HepG2 (cell line): ENCODE measurements around the gene RABL6. TPM values are rescaled to one million over a fixed set of nuclear protein-coding genes. Genes with fewer than 3 reads are reported as not detected.

Experiments used
- CENPBD1 ChIP-seq: sonication (generic); formaldehyde crosslinking; IDR thresholded peaks from 2 replicates; pipeline ENCODE4 v1.8.0; 2022; ENCODE audit warnings: missing genetic modification reagents, low read depth, mild to moderate bottlenecking, borderline replicate concordance
- CSRNP2 ChIP-seq: sonication (generic); formaldehyde crosslinking; conservative IDR thresholded peaks from 2 replicates; pipeline ENCODE4 v1.8.0; 2022; ENCODE audit warnings: low read depth, missing genetic modification reagents
- EP300 ChIP-seq, 3 experiments: sonication (generic) in 1 of 3; formaldehyde crosslinking in 1 of 3; IDR thresholded peaks; 2 replicates each; pipeline versions ENCODE4 v1.5.1 to v1.6.1; 2011 to 2020; ENCODE audit warnings: low read depth in 2 of 3, low read length in 2 of 3, borderline replicate concordance in 1 of 3, improper control_type of control experiment in 1 of 3, mild to moderate bottlenecking in 1 of 3, missing genetic modification reagents in 1 of 3, moderate library complexity in 1 of 3
- HNRNPLL ChIP-seq: fragments of 200-400 bp; formaldehyde crosslinking; IDR thresholded peaks from 2 replicates; pipeline ENCODE4 v1.6.1; 2017; ENCODE audit warnings: mild to moderate bottlenecking, low read depth, low read length; ENCODE audit not compliant: poor library complexity, severe bottlenecking
- JDP2 ChIP-seq: sonication (generic); formaldehyde crosslinking; IDR thresholded peaks from 2 replicates; pipeline ENCODE4 v1.8.1; 2022; ENCODE audit warnings: missing genetic modification reagents, borderline replicate concordance
- PITX1 ChIP-seq: sonication (generic); formaldehyde crosslinking; IDR thresholded peaks from 2 replicates; pipeline ENCODE4 v1.5.1; 2020; ENCODE audit warnings: mild to moderate bottlenecking, missing genetic modification reagents
- SMC3 ChIP-seq: IDR thresholded peaks from 2 replicates; pipeline ENCODE4 v1.6.1; 2011; ENCODE audit warnings: low read length, improper control_type of control experiment
- TEAD2 ChIP-seq: sonication (generic); formaldehyde crosslinking; IDR thresholded peaks from 2 replicates; pipeline ENCODE4 v1.9.0; 2021; ENCODE audit warnings: missing genetic modification reagents
- ZFP90 ChIP-seq: sonication (generic); formaldehyde crosslinking; IDR thresholded peaks from 2 replicates; pipeline ENCODE4 v1.8.0; 2022; ENCODE audit warnings: missing genetic modification reagents, mild to moderate bottlenecking, inconsistent platforms, borderline replicate concordance
- ZNF207 ChIP-seq: fragments of 450-650 bp; IDR thresholded peaks from 2 replicates; pipeline ENCODE4 v1.6.1; 2016; ENCODE audit warnings: antibody characterized with exemption, borderline replicate concordance
- ZNF275 ChIP-seq: sonication (generic); formaldehyde crosslinking; IDR thresholded peaks from 2 replicates; pipeline ENCODE4 v1.8.0; 2022; ENCODE audit warnings: missing genetic modification reagents, mild to moderate bottlenecking, inconsistent platforms, borderline replicate concordance
- ZNF589 ChIP-seq: sonication (generic); formaldehyde crosslinking; conservative IDR thresholded peaks from 2 replicates; pipeline ENCODE4 v1.8.0; 2022; ENCODE audit warnings: mild to moderate bottlenecking, moderate library complexity, missing genetic modification reagents
- ZNF644 ChIP-seq: IDR thresholded peaks from 2 replicates; pipeline ENCODE4 v1.6.1; 2016; ENCODE audit warnings: low read depth
- ZNF703 ChIP-seq: sonication (generic); formaldehyde crosslinking; IDR thresholded peaks from 2 replicates; pipeline ENCODE4 v1.5.1; 2020; ENCODE audit warnings: missing genetic modification reagents, mild to moderate bottlenecking, moderate library complexity, borderline replicate concordance
- ZNF776 ChIP-seq: sonication (generic); formaldehyde crosslinking; IDR thresholded peaks from 2 replicates; pipeline ENCODE4 v1.4.0; 2020; ENCODE audit warnings: mild to moderate bottlenecking, missing genetic modification reagents
- polyA plus RNA-seq, 8 experiments: library from polyadenylated mRNA; depleted of rRNA in 3 of 8; stranded (reverse) in 7 of 8; unstranded in 1 of 8; fragments of >200 nt; fragmentation: Illumina TruSeq in 4 of 8; extraction: Trizol in 4 of 8; gene quantifications; 2 replicates each; pipeline versions ENCODE4 v1.2.1 to v1.2.3, GENCODE V29; 2011 to 2016; ENCODE audit warnings: low read depth in 4 of 8, missing spikeins in 1 of 8, mixed read lengths in 1 of 8; ENCODE audit not compliant: insufficient read depth in 1 of 8
- total RNA-seq, 5 experiments: library from RNA; depleted of rRNA; stranded (reverse); fragments of >200 nt; fragmentation: Illumina TruSeq; extraction: Trizol; gene quantifications; 2 replicates each; pipeline ENCODE4 v1.2.3, GENCODE V29; 2016; ENCODE audit warnings: low read depth in 1 of 5
- TF ChIP-seq, protein P1 (sequence below): sonication (generic); formaldehyde crosslinking; IDR thresholded peaks from one replicate; pipeline ENCODE4 v1.5.1; 2020; ENCODE audit warnings: mild to moderate bottlenecking, missing genetic modification reagents; ENCODE audit errors: not compliant biosample characterization

Gene RABL6
- total and polyA plus RNA-seq, 2 of the 13 experiments (the other 11 are each of a cell fraction or from before 2014, with no cell fraction given): 81.5 to 125 TPM

GRCh38 chr9:136799079-136799853 is 8.5 kb upstream of the RABL6 start (continued):
- TF ChIP-seq ZNF703 (CRISPR knock-in tag) (peak; percentile 74; the same call in 1 of the 2 replicates), CENPBD1 (CRISPR knock-in tag) (no peak; the same call in 1 of the 2 replicates), JDP2 (CRISPR knock-in tag) (peak; percentile 15; the same call in 1 of the 2 replicates), ZNF776 (CRISPR knock-in tag) (peak; percentile 60; the same call in 1 of the 2 replicates), SMC3 (no peak), ZNF644 (no peak), PITX1 (peak; percentile 90), ZFP90 (CRISPR knock-in tag) (peak; percentile 84; the same call in 1 of the 2 replicates), ZNF275 (CRISPR knock-in tag) (no peak; the same call in none of the 2 replicates), ZNF207 (no peak), TEAD2 (CRISPR knock-in tag) (no peak), ZNF589 (CRISPR knock-in tag) (peak; percentile 15; the same call in 1 of the 2 replicates), CSRNP2 (no peak), HNRNPLL (peak; percentile 88), EP300 (IDR thresholded peaks at IDR 0.05; ENCODE audit: low read depth in 2 of 2, low read length in 2 of 2) (peak in 1 of 2 experiments; percentile 65; a peak in 2 of 4 replicates), EP300 (CRISPR knock-in tag; IDR thresholded peaks at IDR 0.05; ENCODE audit: borderline replicate concordance) (no peak; the same call in 1 of the 2 replicates)
- TF ChIP-seq, protein P1, sequence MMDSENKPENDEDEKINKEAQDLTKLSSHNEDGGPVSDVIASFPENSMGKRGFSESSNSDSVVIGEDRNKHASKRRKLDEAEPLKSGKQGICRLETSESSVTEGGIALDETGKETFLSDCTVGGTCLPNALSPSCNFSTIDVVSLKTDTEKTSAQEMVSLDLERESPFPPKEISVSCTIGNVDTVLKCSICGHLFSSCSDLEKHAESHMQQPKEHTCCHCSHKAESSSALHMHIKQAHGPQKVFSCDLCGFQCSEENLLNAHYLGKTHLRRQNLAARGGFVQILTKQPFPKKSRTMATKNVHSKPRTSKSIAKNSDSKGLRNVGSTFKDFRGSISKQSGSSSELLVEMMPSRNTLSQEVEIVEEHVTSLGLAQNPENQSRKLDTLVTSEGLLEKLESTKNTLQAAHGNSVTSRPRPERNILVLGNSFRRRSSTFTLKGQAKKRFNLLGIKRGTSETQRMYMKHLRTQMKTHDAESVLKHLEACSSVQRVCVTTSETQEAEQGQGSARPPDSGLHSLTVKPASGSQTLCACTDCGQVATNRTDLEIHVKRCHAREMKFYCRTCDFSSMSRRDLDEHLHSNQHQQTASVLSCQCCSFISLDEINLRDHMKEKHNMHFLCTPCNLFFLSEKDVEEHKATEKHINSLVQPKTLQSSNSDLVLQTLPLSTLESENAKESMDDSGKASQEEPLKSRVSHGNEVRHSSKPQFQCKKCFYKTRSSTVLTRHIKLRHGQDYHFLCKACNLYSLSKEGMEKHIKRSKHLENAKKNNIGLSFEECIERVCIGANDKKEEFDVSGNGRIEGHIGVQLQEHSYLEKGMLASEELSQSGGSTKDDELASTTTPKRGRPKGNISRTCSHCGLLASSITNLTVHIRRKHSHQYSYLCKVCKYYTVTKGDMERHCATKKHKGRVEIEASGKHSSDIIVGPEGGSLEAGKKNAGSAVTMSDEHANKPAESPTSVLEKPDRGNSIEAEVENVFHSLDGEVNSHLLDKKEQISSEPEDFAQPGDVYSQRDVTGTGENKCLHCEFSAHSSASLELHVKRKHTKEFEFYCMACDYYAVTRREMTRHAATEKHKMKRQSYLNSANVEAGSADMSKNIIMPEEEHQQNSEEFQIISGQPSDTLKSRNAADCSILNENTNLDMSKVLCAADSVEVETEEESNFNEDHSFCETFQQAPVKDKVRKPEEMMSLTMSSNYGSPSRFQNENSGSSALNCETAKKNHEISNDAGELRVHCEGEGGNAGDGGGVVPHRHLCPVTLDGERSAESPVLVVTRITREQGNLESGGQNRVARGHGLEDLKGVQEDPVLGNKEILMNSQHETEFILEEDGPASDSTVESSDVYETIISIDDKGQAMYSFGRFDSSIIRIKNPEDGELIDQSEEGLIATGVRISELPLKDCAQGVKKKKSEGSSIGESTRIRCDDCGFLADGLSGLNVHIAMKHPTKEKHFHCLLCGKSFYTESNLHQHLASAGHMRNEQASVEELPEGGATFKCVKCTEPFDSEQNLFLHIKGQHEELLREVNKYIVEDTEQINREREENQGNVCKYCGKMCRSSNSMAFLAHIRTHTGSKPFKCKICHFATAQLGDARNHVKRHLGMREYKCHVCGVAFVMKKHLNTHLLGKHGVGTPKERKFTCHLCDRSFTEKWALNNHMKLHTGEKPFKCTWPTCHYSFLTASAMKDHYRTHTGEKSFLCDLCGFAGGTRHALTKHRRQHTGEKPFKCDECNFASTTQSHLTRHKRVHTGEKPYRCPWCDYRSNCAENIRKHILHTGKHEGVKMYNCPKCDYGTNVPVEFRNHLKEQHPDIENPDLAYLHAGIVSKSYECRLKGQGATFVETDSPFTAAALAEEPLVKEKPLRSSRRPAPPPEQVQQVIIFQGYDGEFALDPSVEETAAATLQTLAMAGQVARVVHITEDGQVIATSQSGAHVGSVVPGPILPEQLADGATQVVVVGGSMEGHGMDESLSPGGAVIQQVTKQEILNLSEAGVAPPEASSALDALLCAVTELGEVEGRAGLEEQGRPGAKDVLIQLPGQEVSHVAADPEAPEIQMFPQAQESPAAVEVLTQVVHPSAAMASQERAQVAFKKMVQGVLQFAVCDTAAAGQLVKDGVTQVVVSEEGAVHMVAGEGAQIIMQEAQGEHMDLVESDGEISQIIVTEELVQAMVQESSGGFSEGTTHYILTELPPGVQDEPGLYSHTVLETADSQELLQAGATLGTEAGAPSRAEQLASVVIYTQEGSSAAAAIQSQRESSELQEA (CRISPR knock-in tag): peak; percentile 66
